Measurements from ENCODE around the gene STRC.
"Not testable (repeated sequence)": the region's sequence is repeated elsewhere in the genome, so short reads cannot be mapped to it uniquely, and the experiment has no call there.

- TF ChIP-seq RAD21 (conservative IDR thresholded peaks at IDR 0.05); EP300 (conservative IDR thresholded peaks at IDR 0.05; ENCODE audit: poor library complexity, severe bottlenecking): not testable (repeated sequence)
These were observed 20.0 kb upstream of the STRC start for GRCh38 chr15:43638464-43639204.

Data from neural cell (in vitro differentiated cells).